ENCODE results near the gene KCNIP3. TPM values are rescaled to one million over a fixed set of nuclear protein-coding genes. Genes with fewer than 3 reads are reported as not detected.
"Not testable (repeated sequence)": the region's sequence is repeated elsewhere in the genome, so short reads cannot be mapped to it uniquely, and the experiment has no call there.

The KCNIP3 gene
- total RNA-seq, 2 experiments from 2014 or later = not detected

- H3K4me3 Mint-ChIP-seq; H3K36me3 Mint-ChIP-seq; intact Hi-C loops (cut with micrococcal nuclease); H3K9me3 Mint-ChIP-seq; POLR2A ChIA-PET; CTCF ChIA-PET; H3K4me1 Mint-ChIP-seq (ENCODE audit: low read depth); H3K27me3 Mint-ChIP-seq; H3K27ac Mint-ChIP-seq; DNase-seq: not testable (repeated sequence)
Measured at GRCh38 chr2:95433373-95433772, 136.2 kb downstream of the KCNIP3 start.

- H3K4me3 Mint-ChIP-seq; DNase-seq; H3K4me1 Mint-ChIP-seq (ENCODE audit: low read depth); H3K27ac Mint-ChIP-seq; intact Hi-C loops (cut with micrococcal nuclease); H3K9me3 Mint-ChIP-seq; H3K36me3 Mint-ChIP-seq; CTCF ChIA-PET; POLR2A ChIA-PET; H3K27me3 Mint-ChIP-seq: not testable (repeated sequence)
Measured at GRCh38 chr2:95433973-95434372, 136.8 kb downstream of the KCNIP3 start.

- H3K27ac Mint-ChIP-seq; H3K27me3 Mint-ChIP-seq; H3K4me1 Mint-ChIP-seq (ENCODE audit: low read depth); H3K4me3 Mint-ChIP-seq; POLR2A ChIA-PET; intact Hi-C loops (cut with micrococcal nuclease); CTCF ChIA-PET; H3K36me3 Mint-ChIP-seq; DNase-seq; H3K9me3 Mint-ChIP-seq: not testable (repeated sequence)
Measured at GRCh38 chr2:95434507-95435076, 137.4 kb downstream of the KCNIP3 start.

- H3K4me1 Mint-ChIP-seq (ENCODE audit: low read depth); intact Hi-C loops (cut with micrococcal nuclease); POLR2A ChIA-PET; H3K9me3 Mint-ChIP-seq; H3K27me3 Mint-ChIP-seq; CTCF ChIA-PET; H3K27ac Mint-ChIP-seq; DNase-seq; H3K4me3 Mint-ChIP-seq; H3K36me3 Mint-ChIP-seq: not testable (repeated sequence)
Measured at GRCh38 chr2:95435162-95435871, 138.2 kb downstream of the KCNIP3 start.

Other genes starting within 250 kb of the KCNIP3 start
- gene MRPS5, start 175.5 kb upstream of the KCNIP3 start, total RNA-seq = 10 to 100 TPM; 79.3 to 82.3 TPM
- gene ZNF514, start 137.5 kb upstream of the KCNIP3 start, total RNA-seq = 10 to 100 TPM; 10.8 to 11.6 TPM
- gene ZNF2, start 131.5 kb upstream of the KCNIP3 start, total RNA-seq = 1 to 10 TPM; 3.9 to 4.4 TPM
- 1 to 10 TPM; 2.7 to 3.3 TPM for gene ZNF892, start 89.8 kb upstream of the KCNIP3 start, total RNA-seq
- under 1 TPM in 1 of 2 experiments, not detected in 1; 0.48 TPM for gene PROM2, start 22.9 kb upstream of the KCNIP3 start, total RNA-seq
- 10 to 100 TPM; 42.8 to 43.9 TPM for gene FAHD2A, start 105.4 kb downstream of the KCNIP3 start, total RNA-seq
- gene TRIM43B, start 187.4 kb downstream of the KCNIP3 start, total RNA-seq = not detected